ENCODE results near the gene MRPL46. TPM values are rescaled to one million over a fixed set of nuclear protein-coding genes. Genes with fewer than 3 reads are reported as not detected.

The MRPL46 gene
- total RNA-seq, 3 donors from 2014 or later (not counting 1 experiment from before 2014, with no cell fraction given): 9.8 to 11.0 (median 10.2) TPM

DNA sequence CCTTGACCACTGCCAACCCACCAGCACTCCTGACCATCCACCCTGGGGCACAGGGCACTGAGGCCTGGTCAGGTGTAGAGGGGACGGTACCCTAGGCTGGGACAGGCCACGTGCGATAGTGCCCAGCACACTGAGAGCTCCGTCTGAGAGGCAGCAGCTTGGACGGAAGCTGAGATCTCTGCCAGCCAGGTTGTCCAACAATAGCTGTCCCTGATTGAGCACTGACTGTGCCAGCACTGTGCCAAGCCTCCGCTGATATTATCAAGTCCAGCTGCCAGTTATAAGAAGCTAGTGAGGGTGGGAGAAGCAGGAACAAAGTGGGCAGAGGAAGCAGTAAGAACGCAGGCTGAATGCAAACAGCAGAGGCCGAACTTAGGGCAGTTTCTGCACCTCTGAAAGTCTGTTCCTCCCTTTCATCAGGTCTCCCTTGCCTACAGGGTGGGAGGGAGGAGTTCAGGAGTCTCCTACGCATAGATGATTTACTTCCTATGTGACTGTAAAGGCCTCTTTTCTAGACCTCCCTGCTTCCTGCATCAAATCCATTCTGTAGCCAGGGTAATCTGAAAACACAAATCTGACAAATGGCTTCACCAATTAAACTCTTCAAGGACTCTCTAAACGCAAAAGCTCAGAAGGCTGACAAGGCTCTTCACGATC is 30.0 kb upstream of the MRPL46 start:
- DNase-seq: no peak
- no peak overlapping the region for H3K27ac ChIP-seq (ENCODE audit: low read length)
- H3K4me1 Mint-ChIP-seq: no peaks in the 10 kb centered on the region
- TF ChIP-seq CTCF (IDR thresholded peaks at IDR 0.05): no peak
- H3K27me3 ChIP-seq (ENCODE audit: control insufficient read depth, insufficient read depth, low read length): no peaks in the 10 kb centered on the region
- ATAC-seq: no peak
- WGBS (ENCODE audit: insufficient coverage): 89% methylated on average over 11 of the region's 11 CpGs
- H3K36me3 ChIP-seq (ENCODE audit: control insufficient read depth, insufficient read depth, low read length): no peaks in the 10 kb centered on the region
- H3K4me1 ChIP-seq (ENCODE audit: control insufficient read depth, insufficient read depth, low read length): no peaks in the 10 kb centered on the region
- no peaks in the 10 kb centered on the region for H3K27me3 Mint-ChIP-seq (ENCODE audit: low read depth in 2 of 2)
- no peak overlapping the region for H3K27ac Mint-ChIP-seq
- intact Hi-C loops (cut with micrococcal nuclease): no loop called here
- no peaks in the 10 kb centered on the region for H3K36me3 Mint-ChIP-seq
- no peak overlapping the region for H3K4me3 Mint-ChIP-seq
- no peaks in the 10 kb centered on the region for H3K9me3 Mint-ChIP-seq
- H3K4me3 ChIP-seq (ENCODE audit: low read length): no peak overlapping the region
- no peaks in the 10 kb centered on the region for H3K9me3 ChIP-seq (ENCODE audit: control insufficient read depth, insufficient read depth, low read length)

DNA sequence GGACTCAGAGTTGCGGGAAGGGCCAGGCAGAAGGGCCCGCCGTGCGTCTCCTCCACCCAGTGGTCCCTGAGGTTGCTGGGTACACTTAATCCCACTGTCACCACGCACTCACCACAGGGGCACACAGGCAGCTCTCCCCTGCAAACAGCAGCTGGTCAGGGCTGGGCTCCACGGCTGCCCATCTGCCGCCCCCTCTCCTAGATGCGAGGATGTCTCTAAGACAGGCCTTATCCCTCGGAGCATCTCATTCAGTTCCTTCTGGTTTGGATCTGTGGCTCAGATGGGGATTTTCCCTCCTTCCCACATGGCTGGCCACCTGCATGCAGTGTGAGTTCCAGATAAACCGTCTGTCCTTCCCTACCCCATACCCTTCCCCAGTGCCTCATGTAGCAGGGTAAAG is 26.7 kb upstream of the MRPL46 start:
- no peak overlapping the region for H3K27ac Mint-ChIP-seq
- Histone ChIP-seq H3K4me1 (ENCODE audit: control insufficient read depth, insufficient read depth, low read length) (no peaks in the 10 kb centered on the region), H3K9me3 (ENCODE audit: control insufficient read depth, insufficient read depth, low read length) (no peaks in the 10 kb centered on the region), H3K36me3 (ENCODE audit: control insufficient read depth, insufficient read depth, low read length) (no peaks in the 10 kb centered on the region), H3K4me3 (ENCODE audit: low read length) (no peak overlapping the region), H3K27me3 (ENCODE audit: control insufficient read depth, insufficient read depth, low read length) (no peaks in the 10 kb centered on the region), H3K27ac (ENCODE audit: low read length) (no peak overlapping the region)
- no peaks in the 10 kb centered on the region for H3K27me3 Mint-ChIP-seq (ENCODE audit: low read depth in 2 of 2)
- H3K36me3 Mint-ChIP-seq: no peaks in the 10 kb centered on the region
- H3K9me3 Mint-ChIP-seq: no peaks in the 10 kb centered on the region
- WGBS (ENCODE audit: insufficient coverage): 88% methylated on average over 10 of the region's 10 CpGs
- no peak overlapping the region for H3K4me3 Mint-ChIP-seq
- intact Hi-C loops (cut with micrococcal nuclease): no loop called here
- no peaks in the 10 kb centered on the region for H3K4me1 Mint-ChIP-seq
- TF ChIP-seq CTCF (IDR thresholded peaks at IDR 0.05): no peak
- DNase-seq (no peak), ATAC-seq (no peak)

GRCh38 chr15:88491158-88491557 is 24.0 kb upstream of the MRPL46 start:
- Mint-ChIP-seq H3K27ac (no peak overlapping the region), H3K36me3 (no peaks in the 10 kb centered on the region), H3K27me3 (ENCODE audit: low read depth in 2 of 2) (no peaks in the 10 kb centered on the region), H3K4me1 (peaks cover 4 to 7% of the 10 kb centered on the region in 2 donors), H3K4me3 (no peak overlapping the region), H3K9me3 (no peaks in the 10 kb centered on the region)
- no peaks in the 10 kb centered on the region for H3K4me1 ChIP-seq (ENCODE audit: control insufficient read depth, insufficient read depth, low read length)
- H3K36me3 ChIP-seq (ENCODE audit: control insufficient read depth, insufficient read depth, low read length): no peaks in the 10 kb centered on the region
- intact Hi-C loops (cut with micrococcal nuclease): no loop called here
- WGBS (ENCODE audit: insufficient coverage): 79% methylated on average over 10 of the region's 10 CpGs
- H3K9me3 ChIP-seq (ENCODE audit: control insufficient read depth, insufficient read depth, low read length): no peaks in the 10 kb centered on the region
- DNase-seq: no peak
- no peak overlapping the region for H3K27ac ChIP-seq (ENCODE audit: low read length)
- H3K27me3 ChIP-seq (ENCODE audit: control insufficient read depth, insufficient read depth, low read length): no peaks in the 10 kb centered on the region
- H3K4me3 ChIP-seq (ENCODE audit: low read length): no peak overlapping the region
- no peak for TF ChIP-seq CTCF (IDR thresholded peaks at IDR 0.05)
- ATAC-seq: no peak

- ATAC-seq (no peak), DNase-seq (no peak)
- no peak for TF ChIP-seq CTCF (IDR thresholded peaks at IDR 0.05)
- Mint-ChIP-seq H3K27me3 (ENCODE audit: low read depth in 2 of 2) (no peaks in the 10 kb centered on the region), H3K27ac (no peak overlapping the region), H3K4me3 (no peak overlapping the region), H3K36me3 (no peaks in the 10 kb centered on the region), H3K4me1 (peaks cover 4 to 7% of the 10 kb centered on the region in 2 donors), H3K9me3 (no peaks in the 10 kb centered on the region)
- Histone ChIP-seq H3K27ac (ENCODE audit: low read length) (no peak overlapping the region), H3K4me1 (ENCODE audit: control insufficient read depth, insufficient read depth, low read length) (no peaks in the 10 kb centered on the region), H3K9me3 (ENCODE audit: control insufficient read depth, insufficient read depth, low read length) (no peaks in the 10 kb centered on the region), H3K4me3 (ENCODE audit: low read length) (no peak overlapping the region), H3K36me3 (ENCODE audit: control insufficient read depth, insufficient read depth, low read length) (no peaks in the 10 kb centered on the region), H3K27me3 (ENCODE audit: control insufficient read depth, insufficient read depth, low read length) (no peaks in the 10 kb centered on the region)
- 100% methylated on average over 3 of the region's 3 CpGs for WGBS (ENCODE audit: insufficient coverage)
- intact Hi-C loops (cut with micrococcal nuclease): no loop called here
These were observed 22.8 kb upstream of the MRPL46 start for GRCh38 chr15:88490036-88490435.
